GM12892 (cell line): ENCODE data around the gene FIGNL2.

Experiments used
- DNase-seq: peaks from one replicate; pipeline ENCODE4 v3.0.0; 2011; ENCODE audit not compliant: insufficient read length
- FAIRE-seq: peaks from 2 replicates; lab custom pipeline; 2011; peaks lifted over from hg19 to GRCh38; lab: Jason Lieb, UNC
- POLR2A ChIP-seq: IDR thresholded peaks from 2 replicates; pipeline ENCODE4 v1.6.1; 2011; ENCODE audit warnings: low read depth, low read length, control low read depth
- POLR2AphosphoS5 ChIP-seq: IDR thresholded peaks from 2 replicates; pipeline ENCODE4 v1.6.1; 2011; ENCODE audit warnings: low read depth, low read length, control low read depth
- TAF1 ChIP-seq: IDR thresholded peaks from 2 replicates; pipeline ENCODE4 v1.6.1; 2011; ENCODE audit warnings: low read depth, mild to moderate bottlenecking, control low read depth, low read length, borderline replicate concordance

The FIGNL2 gene

DNA sequence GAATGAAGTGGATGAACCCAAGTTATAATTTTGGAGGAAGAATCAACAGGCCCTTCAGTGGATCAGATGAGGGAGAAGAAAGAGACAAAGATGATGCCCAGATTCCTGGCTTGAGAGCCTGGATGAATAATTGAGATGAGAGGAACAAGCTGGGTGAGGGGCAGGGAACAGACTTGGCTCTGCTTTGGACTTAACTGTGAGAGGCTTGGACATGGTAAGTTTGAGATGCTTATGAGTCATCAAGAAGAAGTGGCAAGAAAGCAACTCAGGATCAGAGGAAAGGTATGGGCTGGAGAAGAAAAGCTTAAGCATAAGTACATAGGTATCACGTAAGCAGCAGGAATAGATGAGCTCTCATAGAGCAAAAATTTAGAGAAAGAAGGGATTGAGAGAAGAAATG lies 55.3 kb downstream of the FIGNL2 start:
- no peak for TF ChIP-seq POLR2AphosphoS5
- TF ChIP-seq POLR2A: no peak
- TF ChIP-seq TAF1: no peak
- FAIRE-seq (no peak), DNase-seq (no peak)

DNA sequence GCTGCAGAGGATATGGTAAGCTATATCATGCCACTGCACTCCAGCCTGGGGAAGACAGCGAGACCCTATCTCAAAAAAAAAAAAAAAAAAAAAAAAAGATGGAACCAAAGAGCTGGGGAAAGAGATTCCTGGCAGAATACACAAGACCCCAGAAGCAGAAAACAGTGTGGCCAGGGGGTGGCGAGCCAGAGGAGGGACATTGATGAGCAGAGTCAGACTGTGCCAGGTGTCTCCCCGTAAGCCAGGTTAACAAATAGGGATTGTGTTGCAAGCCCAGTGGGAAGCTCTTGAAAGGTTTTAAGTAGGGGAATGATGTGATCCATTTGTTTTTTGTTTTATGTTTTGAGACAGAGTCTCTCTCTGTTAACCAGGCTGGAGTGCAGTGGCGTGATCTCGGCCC lies 56.1 kb downstream of the FIGNL2 start:
- no peak for DNase-seq
- TF ChIP-seq TAF1 (no peak), POLR2A (no peak), POLR2AphosphoS5 (no peak)
- no peak for FAIRE-seq

DNA sequence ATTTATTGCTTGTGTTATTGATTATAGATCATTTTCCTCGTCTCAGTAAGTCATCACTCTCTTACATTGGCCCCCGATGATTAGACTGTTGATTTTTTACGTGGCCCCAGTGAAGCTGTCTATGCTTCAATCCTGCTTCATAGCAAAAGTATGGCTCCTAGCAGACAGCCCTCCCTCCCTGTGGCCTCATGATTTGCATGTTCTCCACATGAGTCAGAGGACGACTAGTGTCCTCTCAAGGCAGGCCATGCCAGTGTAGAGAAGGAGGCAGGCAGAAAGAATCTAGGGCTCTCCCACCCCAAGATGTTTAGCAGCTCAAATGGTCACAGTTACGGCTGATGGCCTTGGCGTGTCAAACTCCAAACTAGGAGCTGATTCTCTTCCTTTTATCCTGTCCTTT lies 59.6 kb downstream of the FIGNL2 start:
- DNase-seq (no peak), FAIRE-seq (no peak)
- TF ChIP-seq POLR2AphosphoS5 (no peak), TAF1 (no peak)

DNA sequence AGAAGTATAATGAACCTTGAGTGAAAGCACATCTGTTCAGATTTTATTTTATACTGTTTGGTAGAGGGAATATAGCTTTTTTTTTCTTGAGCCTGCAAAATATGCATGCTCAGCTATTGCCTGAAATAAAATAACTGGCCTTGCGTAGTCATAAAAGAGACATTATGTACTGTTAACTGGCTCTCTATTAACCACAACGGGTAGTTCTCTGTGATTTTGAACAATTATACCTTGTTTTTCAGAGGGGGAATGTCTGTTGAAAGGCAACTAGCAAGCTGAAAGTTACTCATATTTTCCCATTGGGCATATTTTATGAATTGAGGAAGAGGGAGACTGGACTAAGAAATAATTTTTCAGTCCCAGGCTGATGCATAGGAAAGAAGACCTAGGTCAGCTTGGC lies 62.6 kb downstream of the FIGNL2 start:
- FAIRE-seq (no peak), DNase-seq (no peak)
- TF ChIP-seq TAF1 (no peak), POLR2AphosphoS5 (no peak)

DNA sequence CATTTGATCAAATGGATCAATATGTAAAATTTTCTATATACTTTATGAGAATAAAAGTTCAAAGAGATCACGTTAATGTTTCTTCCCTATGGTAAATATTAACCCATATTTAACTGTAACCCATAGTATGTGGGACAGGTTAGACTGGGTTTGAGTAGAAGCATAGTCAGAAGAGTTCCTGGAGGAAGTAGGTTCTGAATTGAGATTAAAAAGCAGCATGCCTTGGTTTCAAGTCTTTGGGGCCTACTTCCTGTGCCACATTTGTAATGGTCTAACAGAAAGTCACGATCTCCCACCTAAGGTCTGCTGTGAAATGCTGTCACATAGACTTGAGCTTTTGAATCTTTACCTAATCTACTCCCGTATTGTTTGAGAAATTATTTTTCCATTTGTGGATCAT lies 63.8 kb downstream of the FIGNL2 start:
- TF ChIP-seq TAF1: no peak
- TF ChIP-seq POLR2A: no peak
- FAIRE-seq: no peak
- DNase-seq: no peak

DNA sequence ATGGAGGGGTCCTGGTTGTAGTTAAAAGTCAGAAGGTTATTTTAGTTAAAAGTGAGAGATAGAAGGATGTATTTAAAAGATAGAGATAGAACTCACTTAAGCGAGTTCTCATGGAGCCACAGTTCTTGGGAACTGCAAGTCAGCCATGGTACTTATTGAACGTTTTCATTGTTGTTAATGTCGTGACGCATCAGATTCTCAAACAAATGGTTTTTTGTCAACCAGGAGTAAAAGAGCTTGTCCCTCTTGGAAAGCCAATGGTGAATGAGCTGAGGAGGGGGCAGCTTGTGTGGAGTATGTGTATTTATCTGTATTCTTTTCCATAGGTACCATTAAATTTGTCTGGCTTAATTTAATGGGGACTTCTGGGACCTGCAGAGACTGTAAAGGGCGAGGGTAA lies 68.6 kb downstream of the FIGNL2 start:
- FAIRE-seq (no peak), DNase-seq (no peak)
- TF ChIP-seq POLR2AphosphoS5 (no peak), POLR2A (no peak), TAF1 (no peak)

DNA sequence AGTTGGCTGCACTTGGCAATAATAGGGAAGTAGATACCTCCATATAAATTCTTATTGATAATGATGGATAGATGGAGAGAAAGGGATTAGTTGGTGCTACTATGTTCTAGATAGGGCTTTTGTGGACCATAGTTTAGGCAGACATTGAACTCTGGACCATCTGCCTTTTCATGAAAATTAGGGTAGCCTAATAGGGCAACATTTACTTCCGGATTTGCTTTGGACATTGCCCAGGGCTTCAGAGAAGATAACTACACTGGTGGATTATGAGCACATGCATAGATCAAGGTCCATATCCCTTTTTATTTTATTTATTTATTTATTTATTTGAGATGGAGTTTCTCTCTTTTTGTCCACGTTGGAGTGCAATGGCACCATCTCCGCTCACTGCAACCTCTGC lies 70.5 kb downstream of the FIGNL2 start:
- no peak for TF ChIP-seq TAF1
- no peak for TF ChIP-seq POLR2A
- no peak for TF ChIP-seq POLR2AphosphoS5
- FAIRE-seq: no peak

DNA sequence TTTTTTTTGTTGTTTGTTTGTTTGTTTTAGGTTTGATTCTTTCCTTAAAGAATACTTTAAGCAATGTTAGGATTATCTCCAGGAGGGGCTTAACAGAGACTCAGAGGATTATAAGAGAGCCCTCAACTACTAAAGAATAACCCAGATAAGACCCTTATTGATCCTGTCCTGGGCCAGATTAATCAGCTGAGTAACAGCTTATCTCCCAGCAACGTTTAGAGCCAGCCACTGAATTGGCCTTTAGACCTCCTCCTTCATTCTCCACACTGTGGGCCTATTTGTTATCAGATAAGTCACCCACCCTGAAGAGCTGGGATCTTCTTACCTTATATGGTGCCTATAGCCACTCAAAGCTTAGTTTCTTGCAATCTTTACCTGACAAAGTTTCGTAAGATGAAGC lies 71.1 kb downstream of the FIGNL2 start:
- TF ChIP-seq POLR2AphosphoS5 (no peak), TAF1 (no peak), POLR2A (no peak)
- no peak for FAIRE-seq
- no peak for DNase-seq

More for the DNA sequence above, 70.5 kb downstream of the FIGNL2 start:
- DNase-seq: no peak

DNA sequence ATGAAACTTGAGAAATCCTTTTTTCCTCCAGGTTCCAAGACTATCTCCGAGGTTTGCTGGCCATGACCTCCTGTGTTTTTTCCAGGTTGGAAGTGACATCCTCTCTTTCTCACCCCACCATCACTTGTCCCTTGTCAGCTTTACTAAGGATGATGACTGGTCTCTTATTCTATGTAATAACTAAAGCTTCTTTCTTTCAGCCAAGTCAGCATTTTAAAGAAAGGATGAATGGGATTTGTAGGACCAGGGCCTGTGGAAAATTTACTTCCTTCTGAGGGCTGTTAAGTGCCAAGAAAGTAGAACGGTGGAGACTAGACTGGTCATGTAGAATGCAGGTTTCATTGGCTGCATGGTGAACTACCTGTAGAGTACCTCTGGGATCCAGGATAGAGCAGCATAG lies 73.6 kb downstream of the FIGNL2 start:
- no peak for DNase-seq
- no peak for FAIRE-seq
- TF ChIP-seq POLR2A (no peak), POLR2AphosphoS5 (no peak), TAF1 (no peak)

DNA sequence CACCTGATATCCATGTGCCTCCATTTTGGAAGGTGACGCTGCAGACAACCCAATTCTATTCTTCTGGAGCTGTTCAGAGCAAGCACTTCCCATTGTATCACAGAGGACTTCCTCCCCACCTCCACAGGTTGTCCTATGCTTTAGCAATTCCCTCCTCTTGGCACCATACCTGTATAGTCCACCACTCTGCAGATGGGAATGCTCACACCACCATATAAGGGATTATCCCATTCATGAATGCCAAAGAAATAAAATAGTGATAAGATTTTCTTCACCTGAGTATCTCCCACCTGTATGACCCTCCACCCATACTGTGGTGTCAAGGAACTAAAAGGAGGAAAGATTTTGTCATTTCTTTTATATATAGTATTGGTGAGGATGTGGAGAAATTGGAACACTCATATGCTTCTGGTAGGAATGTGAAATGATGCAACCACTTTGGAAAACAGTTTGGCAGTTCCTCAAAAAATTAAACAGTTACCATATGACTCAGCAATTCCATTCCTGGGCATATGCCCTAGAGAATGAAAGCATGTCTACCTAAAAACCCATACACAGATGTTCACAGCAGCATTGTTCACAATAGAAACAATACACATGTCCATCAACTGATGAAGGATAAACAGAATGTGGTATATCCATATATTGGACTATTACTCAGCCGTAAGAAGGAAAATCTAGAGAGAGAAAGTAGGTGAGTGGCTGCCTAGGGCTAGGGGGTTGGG lies 75.2 kb downstream of the FIGNL2 start:
- FAIRE-seq: no peak
- TF ChIP-seq TAF1 (no peak), POLR2A (no peak), POLR2AphosphoS5 (no peak)
- no peak for DNase-seq

DNA sequence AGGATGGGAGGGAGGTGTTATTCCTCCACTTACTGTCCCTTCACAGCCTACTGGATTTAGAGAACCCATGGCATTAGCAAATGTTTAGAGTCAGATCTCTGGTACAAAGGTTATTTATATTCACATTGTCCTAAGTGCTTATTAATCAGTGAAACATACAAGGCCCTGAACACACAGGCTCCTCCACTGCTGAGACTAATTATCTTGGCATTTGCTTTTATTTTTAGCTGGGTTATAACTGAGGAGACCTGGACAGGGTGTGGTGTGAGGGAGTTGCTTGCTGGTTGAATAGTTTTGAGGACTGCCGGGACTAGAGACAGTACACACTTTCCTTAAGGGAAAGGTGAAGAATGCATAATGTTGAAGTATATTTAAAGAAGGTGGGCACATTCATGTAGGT lies 77.5 kb downstream of the FIGNL2 start:
- DNase-seq: no peak
- no peak for FAIRE-seq

More for the DNA sequence above, 77.5 kb downstream of the FIGNL2 start:
- no peak for TF ChIP-seq POLR2A
